BJ (cell line): ENCODE data around the gene SLC4A8. TPM values are rescaled to one million over a fixed set of nuclear protein-coding genes. Genes with fewer than 3 reads are reported as not detected.
"Not testable (repeated sequence)": the region's sequence is repeated elsewhere in the genome, so short reads cannot be mapped to it uniquely, and the experiment has no call there.

ENCODE experiments used
- CTCF ChIA-PET: fragments of 350-600 bp; formaldehyde crosslinking; extraction: SDS; loops from one replicate; lab custom pipeline; 2021; ENCODE audit warnings: antibody characterized with exemption, inconsistent platforms; lab: Yijun Ruan, JAX
- POLR2A ChIA-PET: fragments of 300-600 bp; sonication (Branson Sonifier 250); formaldehyde crosslinking; extraction: SDS; loops from one replicate; lab custom pipeline; 2021; ENCODE audit warnings: antibody characterized with exemption; lab: Charles Lee
- DNase-seq: peaks from one replicate; pipeline ENCODE4 v3.0.0-alpha.2; 2011; ENCODE audit warnings: low read depth
- H3K27me3 ChIP-seq: 2 replicates; pipeline ENCODE4 v1.6.0; 2011; ENCODE audit warnings: low read length; ENCODE audit not compliant: control insufficient read depth, insufficient read depth
- H3K36me3 ChIP-seq: 2 replicates; pipeline ENCODE4 v1.5.1; 2011; ENCODE audit warnings: low read length; ENCODE audit not compliant: control insufficient read depth, insufficient read depth
- H3K4me3 ChIP-seq: 2 replicates; pipeline ENCODE4 v1.5.1; 2011; ENCODE audit warnings: low read depth, mild to moderate bottlenecking, control low read depth, low read length
- polyA plus RNA-seq: library from polyadenylated mRNA; depleted of rRNA; stranded (reverse); fragments of >200 nt; gene quantifications from 2 replicates; pipeline ENCODE4 v1.2.3, GENCODE V29; 2011
- TF ChIP-seq, protein P1 (sequence below): IDR thresholded peaks from 2 replicates; pipeline ENCODE4 v1.5.1; 2011; ENCODE audit warnings: low read depth, mild to moderate bottlenecking, control low read depth, inconsistent platforms, low read length, moderate library complexity; ENCODE audit not compliant: insufficient read depth

SLC4A8 gene
- polyA plus RNA-seq, 1 experiment, result 4.9 TPM

GRCh38 chr12:51448618-51449256 is 24.1 kb downstream of the SLC4A8 start:
- peaks cover 1% of the 10 kb centered on the region; the same call in 1 of the 2 replicates for H3K36me3 ChIP-seq
- DNase-seq, result no peak
- POLR2A ChIA-PET, result interaction anchor here (0.6 kb wide), 1 partner anchor 11 kb away, joined by 4 read pairs; no protein-coding TSS in a partner anchor
- CTCF ChIA-PET, result interaction anchor here (0.8 to 1.2 kb wide), 3 partner anchors 12 to 28 kb away, joined by 3 read pairs; no protein-coding TSS in a partner anchor
- no peak overlapping the region for H3K4me3 ChIP-seq
- TF ChIP-seq, protein P1, sequence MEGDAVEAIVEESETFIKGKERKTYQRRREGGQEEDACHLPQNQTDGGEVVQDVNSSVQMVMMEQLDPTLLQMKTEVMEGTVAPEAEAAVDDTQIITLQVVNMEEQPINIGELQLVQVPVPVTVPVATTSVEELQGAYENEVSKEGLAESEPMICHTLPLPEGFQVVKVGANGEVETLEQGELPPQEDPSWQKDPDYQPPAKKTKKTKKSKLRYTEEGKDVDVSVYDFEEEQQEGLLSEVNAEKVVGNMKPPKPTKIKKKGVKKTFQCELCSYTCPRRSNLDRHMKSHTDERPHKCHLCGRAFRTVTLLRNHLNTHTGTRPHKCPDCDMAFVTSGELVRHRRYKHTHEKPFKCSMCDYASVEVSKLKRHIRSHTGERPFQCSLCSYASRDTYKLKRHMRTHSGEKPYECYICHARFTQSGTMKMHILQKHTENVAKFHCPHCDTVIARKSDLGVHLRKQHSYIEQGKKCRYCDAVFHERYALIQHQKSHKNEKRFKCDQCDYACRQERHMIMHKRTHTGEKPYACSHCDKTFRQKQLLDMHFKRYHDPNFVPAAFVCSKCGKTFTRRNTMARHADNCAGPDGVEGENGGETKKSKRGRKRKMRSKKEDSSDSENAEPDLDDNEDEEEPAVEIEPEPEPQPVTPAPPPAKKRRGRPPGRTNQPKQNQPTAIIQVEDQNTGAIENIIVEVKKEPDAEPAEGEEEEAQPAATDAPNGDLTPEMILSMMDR, result no peak
- H3K27me3 ChIP-seq, result no peaks in the 10 kb centered on the region

GRCh38 chr12:51449580-51450246 is 25.1 kb downstream of the SLC4A8 start:
- H3K4me3 ChIP-seq, result no peak overlapping the region
- CTCF ChIA-PET, result interaction anchor here (0.8 to 1.2 kb wide), 3 partner anchors 10 to 14 kb away, joined by 3 to 4 read pairs (median 3); no protein-coding TSS in a partner anchor
- H3K27me3 ChIP-seq, result no peaks in the 10 kb centered on the region
- peaks cover 1% of the 10 kb centered on the region; the same call in 1 of the 2 replicates for H3K36me3 ChIP-seq
- TF ChIP-seq, protein P1, result no peak
- DNase-seq, result no peak
- POLR2A ChIA-PET, result no interaction called here

DNA sequence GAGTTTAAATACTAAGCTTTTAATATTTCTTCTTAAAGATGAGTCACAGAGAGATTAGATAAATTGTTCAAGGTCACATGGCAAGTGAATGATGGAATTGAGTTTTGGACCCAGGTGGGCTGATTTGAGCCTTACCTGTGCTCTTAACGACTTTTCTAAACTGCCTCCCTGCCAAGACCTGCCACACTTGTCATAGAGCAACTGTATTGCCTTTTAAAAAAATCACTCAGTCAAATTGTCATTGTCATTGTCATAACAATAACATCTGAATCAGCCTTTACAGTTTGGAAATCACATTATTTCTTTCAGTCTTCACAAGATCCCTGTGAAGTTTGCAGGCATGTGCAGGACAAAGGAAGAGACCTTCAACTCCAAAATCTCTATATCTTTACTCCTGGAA is 25.7 kb downstream of the SLC4A8 start:
- ChIA-PET CTCF (interaction anchor here (1.1 kb wide), 1 partner anchor 10 kb away, joined by 4 read pairs; no protein-coding TSS in a partner anchor), POLR2A (no interaction called here)
- Histone ChIP-seq H3K27me3 (no peaks in the 10 kb centered on the region), H3K36me3 (peaks cover 1% of the 10 kb centered on the region; the same call in 1 of the 2 replicates), H3K4me3 (no peak overlapping the region)
- DNase-seq, result no peak
- TF ChIP-seq, protein P1, result no peak

- peaks cover 1% of the 10 kb centered on the region; the same call in 1 of the 2 replicates for H3K36me3 ChIP-seq
- TF ChIP-seq, protein P1, result no peak
- POLR2A ChIA-PET, result no interaction called here
- no peak for DNase-seq
- H3K4me3 ChIP-seq, result no peak overlapping the region
- CTCF ChIA-PET, result no interaction called here
- H3K27me3 ChIP-seq, result no peaks in the 10 kb centered on the region
These were observed 26.2 kb downstream of the SLC4A8 start for GRCh38 chr12:51450806-51451205.

GRCh38 chr12:51454016-51454415 is 29.4 kb downstream of the SLC4A8 start:
- H3K36me3 ChIP-seq, CTCF ChIA-PET, H3K27me3 ChIP-seq, H3K4me3 ChIP-seq, DNase-seq, POLR2A ChIA-PET: not testable (repeated sequence)

- DNase-seq, H3K36me3 ChIP-seq, POLR2A ChIA-PET, H3K27me3 ChIP-seq, H3K4me3 ChIP-seq: not testable (repeated sequence)
- CTCF ChIA-PET, result interaction anchor here (0.8 kb wide), 1 partner anchor 18 kb away, joined by 3 read pairs; no protein-coding TSS in a partner anchor
These were observed 30.4 kb downstream of the SLC4A8 start for GRCh38 chr12:51455050-51455449.
